GM19463 (cell line): ENCODE data around the gene GRID2.
A peak's percentile ranks its signal among the peaks of the same experiment; 100 is the strongest.

Experiments
- ATAC-seq: cut with Tn5 transposase; IDR thresholded peaks from one replicate; pipeline ENCODE4 v1.9.1; 2021; ENCODE audit warnings: mild to moderate bottlenecking, moderate library complexity; ENCODE audit not compliant: unreplicated experiment

Gene GRID2

GRCh38 chr4:93466446-93466845 lies 1162.7 kb downstream of the GRID2 start:
- no peak for ATAC-seq

- ATAC-seq, result no peak
These were observed 1163.9 kb downstream of the GRID2 start for GRCh38 chr4:93467484-93468155.

GRCh38 chr4:93469560-93469959 lies 1165.8 kb downstream of the GRID2 start:
- ATAC-seq, result no peak

GRCh38 chr4:93475730-93476129 lies 1172.0 kb downstream of the GRID2 start:
- no peak for ATAC-seq

- ATAC-seq, result no peak
These were observed 1175.0 kb downstream of the GRID2 start for GRCh38 chr4:93478805-93479204.

GRCh38 chr4:93480452-93480851 lies 1176.7 kb downstream of the GRID2 start:
- ATAC-seq, result no peak

GRCh38 chr4:93495346-93495745 lies 1191.6 kb downstream of the GRID2 start:
- no peak for ATAC-seq

GRCh38 chr4:93501244-93501643 lies 1197.5 kb downstream of the GRID2 start:
- ATAC-seq, result no peak

- ATAC-seq, result no peak
These were observed 1198.2 kb downstream of the GRID2 start for GRCh38 chr4:93501946-93502345.

- ATAC-seq, result no peak
These were observed 1199.2 kb downstream of the GRID2 start for GRCh38 chr4:93502991-93503390.

- ATAC-seq, result no peak
These were observed 1210.1 kb downstream of the GRID2 start for GRCh38 chr4:93513851-93514250.

GRCh38 chr4:93515208-93515607 lies 1211.4 kb downstream of the GRID2 start:
- ATAC-seq, result no peak

- ATAC-seq, result no peak
These were observed 1226.1 kb downstream of the GRID2 start for GRCh38 chr4:93529692-93530372.

GRCh38 chr4:93532234-93532633 lies 1228.5 kb downstream of the GRID2 start:
- ATAC-seq, result no peak

GRCh38 chr4:93540562-93540961 lies 1236.8 kb downstream of the GRID2 start:
- no peak for ATAC-seq

- no peak for ATAC-seq
These were observed 1258.1 kb downstream of the GRID2 start for GRCh38 chr4:93561842-93562241.

- ATAC-seq, result no peak
These were observed 1265.0 kb downstream of the GRID2 start for GRCh38 chr4:93568758-93569157.

- no peak for ATAC-seq
These were observed 1269.5 kb downstream of the GRID2 start for GRCh38 chr4:93573285-93573684.

GRCh38 chr4:93578942-93579341 lies 1275.2 kb downstream of the GRID2 start:
- no peak for ATAC-seq

GRCh38 chr4:93605163-93605562 lies 1301.4 kb downstream of the GRID2 start:
- ATAC-seq, result peak; percentile 67

- no peak for ATAC-seq
These were observed 1313.8 kb downstream of the GRID2 start for GRCh38 chr4:93617606-93618005.

GRCh38 chr4:93633721-93634120 lies 1330.0 kb downstream of the GRID2 start:
- no peak for ATAC-seq

GRCh38 chr4:93635943-93636342 lies 1332.2 kb downstream of the GRID2 start:
- ATAC-seq, result no peak
